NCI-H524 (cell line): Measurements from ENCODE around the gene ZNF43.
"Not testable (repeated sequence)": the region's sequence is repeated elsewhere in the genome, so short reads cannot be mapped to it uniquely, and the experiment has no call there.

Experiments
- DNase-seq, 2 experiments: peaks; one replicate each; lab custom pipeline; 2025; lab: John Stamatoyannopoulos, UW

Gene ZNF43

DNA sequence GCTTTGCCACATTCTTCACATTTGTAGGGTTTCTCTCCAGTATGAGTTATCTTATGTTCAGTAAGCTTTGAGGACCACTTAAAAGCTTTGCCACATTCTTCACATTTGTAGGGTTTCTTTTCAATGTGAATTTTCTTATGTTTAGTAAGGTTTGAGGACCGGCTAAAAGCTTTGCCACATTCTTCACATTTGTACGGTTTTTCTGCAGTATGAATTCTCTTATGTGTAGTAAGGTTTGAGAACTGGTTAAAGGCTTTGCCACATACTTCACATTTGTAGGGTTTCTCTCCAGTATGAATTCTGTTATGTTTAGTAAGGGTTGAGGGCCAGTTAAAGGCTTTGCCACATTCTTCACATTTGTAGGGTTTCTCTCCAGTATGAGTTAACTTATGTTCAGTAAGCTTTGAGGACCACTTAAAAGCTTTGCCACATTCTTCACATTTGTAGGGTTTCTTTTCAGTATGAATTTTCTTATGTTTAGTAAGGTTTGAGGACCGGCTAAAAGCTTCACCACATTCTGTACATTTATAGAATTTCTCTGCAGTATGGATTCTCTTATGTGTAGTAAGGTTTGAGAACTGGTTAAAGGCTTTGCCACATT, 27.5 kb downstream of the ZNF43 start:
- not testable (repeated sequence) for DNase-seq

DNA sequence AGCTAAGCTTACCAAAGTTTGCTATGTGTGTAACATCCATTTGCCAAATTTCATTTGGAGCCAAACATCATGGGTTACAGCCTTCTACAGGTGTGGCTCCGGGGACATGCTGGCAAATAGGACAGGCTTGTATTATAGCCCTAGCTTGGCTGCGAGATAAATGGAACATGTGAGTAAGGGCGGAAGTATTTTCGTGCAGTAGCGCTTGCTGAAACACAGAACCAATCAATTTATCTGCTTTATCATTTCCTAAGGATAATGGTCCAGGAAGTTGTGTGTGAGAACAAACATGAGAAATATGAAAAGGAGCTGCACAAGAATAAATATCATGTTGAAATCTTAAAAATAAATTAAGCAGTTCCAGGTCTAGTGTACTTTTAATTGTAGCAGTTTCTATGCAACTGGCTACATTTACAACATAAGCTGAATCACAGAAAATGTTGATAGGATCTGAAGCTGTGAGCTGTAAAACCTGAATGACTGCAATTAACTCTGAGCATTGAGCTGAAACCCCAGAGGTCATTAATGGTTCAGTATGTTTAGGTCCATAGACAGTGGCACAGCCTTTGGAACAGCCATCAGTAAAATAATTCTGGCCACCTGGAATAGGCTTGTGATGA, 46.4 kb downstream of the ZNF43 start:
- no peak for DNase-seq

DNA sequence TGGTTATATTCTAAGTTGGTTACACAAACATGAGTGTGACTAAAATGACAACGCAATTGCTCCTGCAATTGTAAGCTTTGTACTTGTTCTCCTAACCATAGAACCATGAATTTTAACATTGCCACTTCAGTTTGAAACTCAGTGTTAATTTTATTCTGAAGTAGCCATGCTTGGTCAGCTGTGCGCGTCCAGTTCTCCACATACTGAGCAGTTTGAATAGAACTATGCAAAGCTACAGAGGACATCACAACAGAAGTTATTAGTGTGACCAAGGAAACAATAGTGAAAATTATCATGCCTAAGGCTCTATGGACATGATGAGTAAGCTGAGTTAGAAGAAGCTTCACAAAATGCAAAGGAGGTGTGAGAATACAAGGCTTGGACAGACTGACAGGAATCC, 49.0 kb downstream of the ZNF43 start:
- no peak for DNase-seq

DNA sequence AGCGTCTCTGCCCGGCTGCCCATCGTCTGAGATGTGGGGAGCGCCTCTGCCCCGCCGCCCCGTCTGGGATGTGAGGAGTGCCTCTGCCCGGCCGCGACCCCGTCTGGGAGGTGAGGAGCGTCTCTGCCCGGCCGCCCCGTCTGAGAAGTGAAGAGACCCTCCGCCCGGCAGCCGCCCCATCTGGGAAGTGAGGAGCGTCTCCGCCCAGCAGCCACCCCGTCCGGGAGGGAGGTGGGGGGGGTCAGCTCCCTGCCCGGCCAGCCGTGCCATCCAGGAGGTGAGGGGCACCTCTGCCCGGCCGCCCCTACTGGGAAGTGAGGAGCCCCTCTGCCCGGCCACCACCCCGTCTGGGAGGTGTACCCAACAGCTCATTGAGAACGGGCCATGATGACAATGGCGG, 60.2 kb downstream of the ZNF43 start:
- not testable (repeated sequence) for DNase-seq

DNA sequence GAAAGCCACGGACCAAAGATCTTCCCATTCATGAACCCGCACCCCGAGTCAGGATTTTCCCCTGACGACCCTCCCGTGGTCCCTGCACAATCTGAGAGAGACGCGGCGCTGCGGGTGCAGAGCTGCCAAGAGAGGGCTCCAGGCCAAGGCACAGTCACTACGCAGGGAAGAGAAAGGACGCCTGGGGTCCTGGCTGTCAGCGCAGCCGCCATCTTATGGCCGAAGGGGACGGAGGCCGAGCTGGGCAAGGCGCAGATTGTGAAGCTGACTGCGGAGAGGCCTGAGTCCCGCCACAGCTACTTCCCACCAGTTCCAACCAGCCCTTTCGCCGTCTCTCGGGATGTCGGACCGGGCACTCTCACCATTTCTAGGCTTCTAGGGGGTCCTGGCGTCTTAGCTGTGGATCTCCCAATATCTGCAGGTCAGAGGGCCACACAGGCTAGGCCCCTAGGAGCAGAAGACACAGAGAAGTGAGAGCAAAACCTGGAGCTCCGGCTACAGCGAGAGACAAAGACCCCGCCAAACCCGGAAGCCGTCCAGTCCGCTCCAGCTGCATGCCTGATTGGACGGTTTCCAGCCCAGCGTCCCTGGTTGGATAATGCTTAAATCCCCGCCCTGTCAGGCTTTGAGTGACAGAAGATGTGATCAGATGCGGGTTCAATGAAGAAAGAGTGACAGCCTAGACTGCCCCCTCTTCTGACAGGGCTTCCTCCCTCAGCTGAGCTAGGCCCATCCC, 68.7 kb downstream of the ZNF43 start, which contains the start of gene ZNF100:
Gene ZNF100 (minus strand): TSS at position 515 of the 736 bp plus-strand sequence. CDS start 150 bp downstream, at position 365.
- peak; percentile 95 for DNase-seq

DNA sequence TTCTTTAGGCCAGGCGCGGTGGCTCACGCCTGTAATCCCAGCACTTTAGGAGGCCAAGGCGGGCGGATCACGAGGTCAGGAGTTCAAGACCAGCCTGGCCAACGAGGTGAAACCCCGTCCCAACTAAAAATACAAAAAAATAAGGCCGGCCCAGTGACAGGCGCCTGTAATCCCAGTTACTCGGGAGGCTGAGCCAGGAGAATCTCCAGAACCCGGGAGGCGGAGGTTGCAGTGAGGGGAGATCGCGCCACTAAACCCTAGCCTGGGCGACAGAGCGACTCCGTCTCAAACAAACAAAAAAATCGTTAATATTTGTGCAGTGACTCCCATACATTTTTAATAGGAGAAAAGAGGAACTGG, 69.3 kb downstream of the ZNF43 start:
- DNase-seq, result not testable (repeated sequence)

DNA sequence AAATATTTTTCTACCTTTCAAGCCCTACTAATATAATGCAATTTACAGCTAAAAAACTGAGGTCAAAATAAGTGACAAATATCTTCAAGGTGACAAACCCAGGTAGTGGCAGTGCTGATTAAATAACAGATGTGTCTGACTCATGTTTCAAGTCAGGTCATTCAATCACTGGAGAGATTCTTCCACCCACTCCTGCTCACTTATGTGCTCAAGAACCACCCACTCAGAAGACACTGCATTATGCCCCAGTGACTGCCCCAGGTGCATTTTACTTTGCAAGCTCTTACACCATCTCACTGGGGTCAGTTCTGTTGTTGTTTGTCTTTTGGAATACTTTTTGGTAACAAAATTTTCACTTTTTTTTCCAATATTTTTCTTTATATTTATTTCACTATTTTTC, 70.8 kb downstream of the ZNF43 start:
- DNase-seq, result no peak

DNA sequence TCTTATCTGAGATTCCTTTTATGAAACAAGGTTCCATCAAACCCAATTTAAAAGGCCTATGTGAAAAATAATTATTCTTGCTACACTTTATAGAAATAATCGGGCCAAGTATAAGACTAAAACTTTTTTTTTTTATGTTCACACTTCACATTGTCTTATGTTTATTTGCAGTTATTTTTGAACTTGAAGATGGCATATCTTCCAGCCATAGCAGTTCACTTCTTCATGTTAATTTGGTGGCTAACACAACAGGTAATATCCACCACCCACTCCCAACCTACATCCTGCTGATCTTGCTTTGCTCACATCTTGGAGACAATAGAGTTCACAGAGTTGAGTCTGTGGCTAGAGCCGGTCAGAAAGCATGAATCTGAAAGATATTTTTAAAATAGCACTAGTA, 74.4 kb downstream of the ZNF43 start:
- DNase-seq, result not testable (repeated sequence)

DNA sequence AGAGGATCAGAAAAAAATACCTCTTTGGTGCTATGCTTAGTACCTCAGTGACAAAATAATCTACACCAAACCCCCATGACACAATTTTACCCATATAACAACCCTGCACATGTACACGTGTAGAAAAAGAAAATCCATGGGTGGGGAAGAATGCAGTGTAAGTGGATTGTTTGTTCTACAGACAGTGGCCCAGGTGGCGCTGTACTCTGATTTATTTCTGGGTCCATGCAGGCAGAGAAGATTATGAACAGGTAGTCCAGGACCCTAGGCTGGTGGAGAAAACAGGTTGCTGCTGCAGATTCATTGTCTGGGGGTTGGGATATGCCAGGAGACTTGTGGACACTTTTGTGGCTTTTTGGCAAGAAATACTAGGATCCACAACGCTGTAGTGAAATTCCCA, 77.7 kb downstream of the ZNF43 start:
- DNase-seq, result no peak

DNA sequence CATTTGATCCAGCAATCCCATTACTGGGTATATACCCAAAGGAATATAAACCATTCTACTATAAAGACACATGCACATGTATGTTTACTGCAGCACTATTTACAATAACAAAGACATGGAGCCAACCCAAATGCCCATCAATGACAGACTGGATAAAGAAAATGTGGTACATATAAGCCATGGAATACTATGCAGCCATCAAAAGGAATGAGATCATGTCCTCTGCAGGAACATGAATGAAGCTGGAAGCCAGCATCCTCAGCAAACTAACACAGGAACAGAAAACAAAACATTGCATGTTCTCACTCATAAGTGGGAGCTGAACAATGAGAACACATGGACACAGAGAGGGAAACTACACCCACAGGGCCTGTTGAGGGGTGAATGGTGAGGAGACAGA, 80.4 kb downstream of the ZNF43 start:
- not testable (repeated sequence) for DNase-seq
